ENCODE results near the gene GRAMD2A. TPM values are rescaled to one million over a fixed set of nuclear protein-coding genes. Genes with fewer than 3 reads are reported as not detected.

Gene GRAMD2A
- total RNA-seq, 4 donors from 2014 or later, result 8.8 to 26.9 (median 9.0) TPM

Other genes with a start within 250 kb of the GRAMD2A start
- gene MYO9A, start 79.6 kb downstream of the GRAMD2A start, total RNA-seq, result 100 to 1,000 TPM in 3 of 4 donors, 10 to 100 TPM in 1; 88.5 to 183 (median 115) TPM
- gene SENP8, start 79.4 kb downstream of the GRAMD2A start, total RNA-seq, result 1 to 10 TPM; 5.1 to 6.7 (median 6.0) TPM
- 100 to 1,000 TPM; 270 to 587 (median 340) TPM for gene PKM, start 33.4 kb upstream of the GRAMD2A start, total RNA-seq
- 10 to 100 TPM; 54.2 to 98.0 (median 70.4) TPM for gene PARP6, start 74.8 kb upstream of the GRAMD2A start, total RNA-seq
- 1 to 10 TPM; 2.3 to 9.8 (median 6.8) TPM for gene CELF6, start 122.4 kb upstream of the GRAMD2A start, total RNA-seq
- 100 to 1,000 TPM; 104 to 140 (median 111) TPM for gene HEXA, start 178.2 kb upstream of the GRAMD2A start, total RNA-seq
- not detected for gene TMEM202, start 200.5 kb upstream of the GRAMD2A start, total RNA-seq